GM12875 (cell line): ENCODE results near the gene LITAF.
"Not testable (repeated sequence)": the region's sequence is repeated elsewhere in the genome, so short reads cannot be mapped to it uniquely, and the experiment has no call there.

ENCODE experiments used
- H3K4me3 ChIP-seq: one replicate; pipeline ENCODE4 v1.5.1; 2011; ENCODE audit warnings: low read depth, low read length, control low read depth
- TF ChIP-seq, protein P1 (sequence below): IDR thresholded peaks from 2 replicates; pipeline ENCODE4 v1.5.1; 2011; ENCODE audit warnings: low read depth, mild to moderate bottlenecking, control low read depth, inconsistent platforms, low read length, moderate library complexity, borderline replicate concordance; ENCODE audit not compliant: insufficient read depth

Gene LITAF

GRCh38 chr16:11581678-11582077, 5.0 kb downstream of the LITAF start:
- H3K4me3 ChIP-seq = no peak overlapping the region
- TF ChIP-seq, protein P1, sequence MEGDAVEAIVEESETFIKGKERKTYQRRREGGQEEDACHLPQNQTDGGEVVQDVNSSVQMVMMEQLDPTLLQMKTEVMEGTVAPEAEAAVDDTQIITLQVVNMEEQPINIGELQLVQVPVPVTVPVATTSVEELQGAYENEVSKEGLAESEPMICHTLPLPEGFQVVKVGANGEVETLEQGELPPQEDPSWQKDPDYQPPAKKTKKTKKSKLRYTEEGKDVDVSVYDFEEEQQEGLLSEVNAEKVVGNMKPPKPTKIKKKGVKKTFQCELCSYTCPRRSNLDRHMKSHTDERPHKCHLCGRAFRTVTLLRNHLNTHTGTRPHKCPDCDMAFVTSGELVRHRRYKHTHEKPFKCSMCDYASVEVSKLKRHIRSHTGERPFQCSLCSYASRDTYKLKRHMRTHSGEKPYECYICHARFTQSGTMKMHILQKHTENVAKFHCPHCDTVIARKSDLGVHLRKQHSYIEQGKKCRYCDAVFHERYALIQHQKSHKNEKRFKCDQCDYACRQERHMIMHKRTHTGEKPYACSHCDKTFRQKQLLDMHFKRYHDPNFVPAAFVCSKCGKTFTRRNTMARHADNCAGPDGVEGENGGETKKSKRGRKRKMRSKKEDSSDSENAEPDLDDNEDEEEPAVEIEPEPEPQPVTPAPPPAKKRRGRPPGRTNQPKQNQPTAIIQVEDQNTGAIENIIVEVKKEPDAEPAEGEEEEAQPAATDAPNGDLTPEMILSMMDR = no peak

DNA sequence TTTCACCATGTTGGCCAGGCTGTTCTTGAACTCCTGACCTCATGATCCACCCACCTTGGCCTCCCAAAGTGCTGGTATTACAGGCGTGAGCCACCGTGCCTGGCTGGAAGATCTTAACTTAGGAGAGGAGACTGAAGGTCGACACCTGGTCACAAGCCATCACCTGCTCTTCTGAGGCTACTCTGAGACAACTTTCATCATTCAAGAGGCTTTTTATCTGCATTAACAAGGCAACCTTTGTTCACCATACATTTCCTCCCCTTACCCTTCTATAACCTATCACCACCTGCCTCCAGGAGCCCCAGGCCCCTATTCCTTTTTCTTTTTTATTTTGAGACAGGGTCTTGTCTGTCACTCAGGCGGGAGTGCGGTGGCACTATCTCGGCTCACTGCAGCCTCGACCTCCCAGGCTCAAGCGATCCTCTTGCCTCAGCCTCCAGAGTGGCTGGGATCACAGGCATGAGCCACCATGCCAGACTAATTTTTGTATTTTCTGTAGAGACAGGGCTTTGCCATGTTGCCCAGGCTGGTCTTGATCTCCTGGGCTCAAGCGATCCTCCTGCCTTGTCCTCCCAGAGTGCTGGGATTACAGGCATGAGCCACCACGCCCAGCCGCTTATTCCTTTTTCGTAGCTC, 6.2 kb downstream of the LITAF start:
- H3K4me3 ChIP-seq = no peak overlapping the region
- TF ChIP-seq, protein P1 = no peak

DNA sequence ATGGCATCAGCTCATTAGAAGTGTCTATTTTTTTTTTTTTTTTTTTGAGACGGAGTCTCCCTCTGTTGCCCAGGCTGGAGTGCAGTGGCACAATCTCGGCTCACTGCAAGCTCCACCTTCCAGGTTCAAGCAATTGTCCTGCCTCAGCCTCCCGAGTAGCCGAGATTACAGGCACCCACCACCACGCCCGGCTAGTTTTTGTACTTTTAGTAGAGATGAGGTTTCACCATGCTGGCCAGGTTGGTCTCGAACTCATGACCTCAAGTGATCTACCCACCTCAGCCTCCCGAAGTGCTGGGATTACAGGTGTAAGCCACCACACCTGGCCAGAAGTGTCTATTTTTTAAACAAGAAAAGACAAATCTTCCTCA, 9.4 kb downstream of the LITAF start:
- not testable (repeated sequence) for H3K4me3 ChIP-seq

GRCh38 chr16:11576427-11577289, 10.1 kb downstream of the LITAF start:
- TF ChIP-seq, protein P1 = no peak
- H3K4me3 ChIP-seq = no peak overlapping the region

DNA sequence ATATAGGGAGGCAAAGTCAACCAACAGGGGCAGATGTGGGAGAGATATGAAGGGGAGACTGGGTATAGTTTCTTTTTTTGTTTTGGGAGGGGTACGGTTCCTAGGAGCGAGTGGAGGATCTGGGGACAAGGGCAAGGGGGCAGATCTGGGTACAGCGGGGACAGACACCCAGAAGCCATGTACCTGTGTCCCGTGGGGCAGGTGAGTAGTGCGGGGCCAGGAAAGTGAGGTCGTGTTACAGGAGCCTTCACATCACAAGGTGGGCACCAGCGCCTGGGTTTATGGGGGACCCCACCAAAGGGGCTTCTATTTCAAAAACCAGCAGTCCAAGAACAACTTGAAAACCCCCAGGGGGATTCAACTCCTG, 11.5 kb downstream of the LITAF start:
- TF ChIP-seq, protein P1 = no peak
- no peak overlapping the region for H3K4me3 ChIP-seq

DNA sequence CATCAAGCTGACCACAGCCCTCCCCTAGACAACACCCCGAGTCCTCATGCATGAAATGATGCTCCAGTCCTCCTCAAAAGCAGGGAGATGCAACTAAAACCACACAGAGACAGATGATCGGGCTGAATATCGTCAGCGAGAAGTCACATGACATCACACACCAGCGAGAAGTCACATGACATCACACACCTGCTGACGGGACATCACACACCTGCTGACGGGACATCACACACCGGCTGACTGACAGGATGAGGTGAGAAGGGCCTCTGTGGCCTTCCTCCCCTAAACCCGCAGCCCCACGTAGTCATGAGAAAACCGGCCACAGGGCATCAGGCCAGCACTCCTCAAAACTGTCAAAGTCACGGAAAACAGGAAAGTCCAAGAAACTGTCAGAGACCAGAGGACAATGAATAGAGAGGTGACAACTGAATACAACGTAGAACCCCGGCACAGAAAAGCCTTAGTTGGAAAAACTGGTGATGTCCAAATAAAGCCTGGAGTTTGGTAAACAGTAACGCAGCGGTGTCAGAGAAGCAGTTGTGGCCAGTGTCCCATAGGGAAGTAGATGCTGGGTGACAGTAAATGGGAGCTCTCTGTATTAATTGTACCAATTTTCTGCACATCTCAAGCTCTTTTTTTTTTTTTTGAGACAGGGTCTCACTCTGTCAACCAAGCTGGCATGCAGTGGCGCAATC, 14.3 kb downstream of the LITAF start:
- no peak overlapping the region for H3K4me3 ChIP-seq
- TF ChIP-seq, protein P1 = no peak

- no peak overlapping the region for H3K4me3 ChIP-seq
- TF ChIP-seq, protein P1 = no peak
These were observed 15.2 kb downstream of the LITAF start for GRCh38 chr16:11571549-11571948.
